OCI-LY1 (cell line): ENCODE measurements around the gene GLG1.
"Not testable (repeated sequence)": the region's sequence is repeated elsewhere in the genome, so short reads cannot be mapped to it uniquely, and the experiment has no call there.

Experiments used
- EZH2 ChIP-seq: fragments of 200-600 bp; sonication (generic), shearing (Covaris generic); IDR thresholded peaks from 2 replicates; pipeline ENCODE4 v1.8.0; 2017; ENCODE audit warnings: borderline replicate concordance, mixed run types, mild to moderate bottlenecking, antibody characterized with exemption, low read length, moderate library complexity, mixed read lengths
- TF ChIP-seq, protein P1 (sequence below): fragments of 200-600 bp; sonication (generic), shearing (Covaris generic); IDR thresholded peaks from 2 replicates; pipeline ENCODE4 v1.5.1; 2017; ENCODE audit warnings: mild to moderate bottlenecking, antibody characterized with exemption, low read length, moderate library complexity, mixed read lengths

GRCh38 chr16:74430036-74430712 is 176.7 kb downstream of the GLG1 start:
- TF ChIP-seq, protein P1, sequence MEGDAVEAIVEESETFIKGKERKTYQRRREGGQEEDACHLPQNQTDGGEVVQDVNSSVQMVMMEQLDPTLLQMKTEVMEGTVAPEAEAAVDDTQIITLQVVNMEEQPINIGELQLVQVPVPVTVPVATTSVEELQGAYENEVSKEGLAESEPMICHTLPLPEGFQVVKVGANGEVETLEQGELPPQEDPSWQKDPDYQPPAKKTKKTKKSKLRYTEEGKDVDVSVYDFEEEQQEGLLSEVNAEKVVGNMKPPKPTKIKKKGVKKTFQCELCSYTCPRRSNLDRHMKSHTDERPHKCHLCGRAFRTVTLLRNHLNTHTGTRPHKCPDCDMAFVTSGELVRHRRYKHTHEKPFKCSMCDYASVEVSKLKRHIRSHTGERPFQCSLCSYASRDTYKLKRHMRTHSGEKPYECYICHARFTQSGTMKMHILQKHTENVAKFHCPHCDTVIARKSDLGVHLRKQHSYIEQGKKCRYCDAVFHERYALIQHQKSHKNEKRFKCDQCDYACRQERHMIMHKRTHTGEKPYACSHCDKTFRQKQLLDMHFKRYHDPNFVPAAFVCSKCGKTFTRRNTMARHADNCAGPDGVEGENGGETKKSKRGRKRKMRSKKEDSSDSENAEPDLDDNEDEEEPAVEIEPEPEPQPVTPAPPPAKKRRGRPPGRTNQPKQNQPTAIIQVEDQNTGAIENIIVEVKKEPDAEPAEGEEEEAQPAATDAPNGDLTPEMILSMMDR, result peak; percentile 64
- not testable (repeated sequence) for TF ChIP-seq EZH2
